ENCODE data around the gene CWF19L2. TPM values are rescaled to one million over a fixed set of nuclear protein-coding genes. Genes with fewer than 3 reads are reported as not detected.

The CWF19L2 gene
- polyA plus RNA-seq, 1 of the 3 experiments (the other 2 are of a cell fraction) = 0.74 TPM

DNA sequence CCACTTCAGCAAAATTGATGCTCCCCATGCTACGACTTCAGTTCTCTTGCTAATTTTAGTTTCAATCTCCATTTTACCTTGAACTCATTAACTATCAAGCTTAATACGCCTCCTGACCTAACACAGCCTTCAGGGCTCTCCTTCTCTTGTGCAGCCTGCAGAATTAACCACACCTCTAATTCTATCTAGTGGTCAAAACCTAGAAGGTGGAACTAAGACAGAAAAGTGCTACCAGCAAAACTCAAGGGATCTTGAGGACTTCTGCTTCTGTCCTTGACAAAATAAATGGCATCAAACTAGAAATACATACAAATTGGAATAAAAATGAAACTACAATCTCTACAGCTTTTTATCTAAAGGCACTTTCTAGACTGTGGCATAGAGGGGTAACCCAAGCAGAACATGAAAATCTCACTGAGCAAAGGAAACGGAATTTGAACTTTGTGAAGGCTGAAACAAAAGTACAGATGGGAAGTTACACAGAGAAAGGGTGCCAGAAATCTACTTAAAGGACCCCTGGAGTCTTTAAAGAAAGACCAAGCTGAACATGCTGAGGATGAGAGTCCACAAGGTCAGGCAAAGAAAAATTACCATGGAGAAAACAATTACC lies 10.7 kb downstream of the CWF19L2 start:
- WGBS (ENCODE audit: low lambda C conversion rate) = 95% methylated on average over 3 of the region's 3 CpGs
- POLR2A ChIA-PET = no interaction called here
- TF ChIP-seq, protein P1, sequence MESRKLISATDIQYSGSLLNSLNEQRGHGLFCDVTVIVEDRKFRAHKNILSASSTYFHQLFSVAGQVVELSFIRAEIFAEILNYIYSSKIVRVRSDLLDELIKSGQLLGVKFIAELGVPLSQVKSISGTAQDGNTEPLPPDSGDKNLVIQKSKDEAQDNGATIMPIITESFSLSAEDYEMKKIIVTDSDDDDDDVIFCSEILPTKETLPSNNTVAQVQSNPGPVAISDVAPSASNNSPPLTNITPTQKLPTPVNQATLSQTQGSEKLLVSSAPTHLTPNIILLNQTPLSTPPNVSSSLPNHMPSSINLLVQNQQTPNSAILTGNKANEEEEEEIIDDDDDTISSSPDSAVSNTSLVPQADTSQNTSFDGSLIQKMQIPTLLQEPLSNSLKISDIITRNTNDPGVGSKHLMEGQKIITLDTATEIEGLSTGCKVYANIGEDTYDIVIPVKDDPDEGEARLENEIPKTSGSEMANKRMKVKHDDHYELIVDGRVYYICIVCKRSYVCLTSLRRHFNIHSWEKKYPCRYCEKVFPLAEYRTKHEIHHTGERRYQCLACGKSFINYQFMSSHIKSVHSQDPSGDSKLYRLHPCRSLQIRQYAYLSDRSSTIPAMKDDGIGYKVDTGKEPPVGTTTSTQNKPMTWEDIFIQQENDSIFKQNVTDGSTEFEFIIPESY (IDR thresholded peaks at IDR 0.05; ENCODE audit: borderline replicate concordance, low read depth) = no peak
- TF ChIP-seq JUND (IDR thresholded peaks at IDR 0.05) (no peak), NRF1 (IDR thresholded peaks at IDR 0.05; ENCODE audit: low read depth, low read length) (no peak), MXI1 (IDR thresholded peaks at IDR 0.05; ENCODE audit: low read depth, low read length) (no peak), TCF12 (IDR thresholded peaks at IDR 0.05) (no peak), FOSL2 (IDR thresholded peaks at IDR 0.05; ENCODE audit: borderline replicate concordance, low read depth) (no peak), TAF1 (IDR thresholded peaks at IDR 0.05; ENCODE audit: borderline replicate concordance, low read depth, low read length) (no peak), POLR2AphosphoS5 (IDR thresholded peaks at IDR 0.05; ENCODE audit: low read depth, low read length) (no peak)
- TF ChIP-seq, protein P2, sequence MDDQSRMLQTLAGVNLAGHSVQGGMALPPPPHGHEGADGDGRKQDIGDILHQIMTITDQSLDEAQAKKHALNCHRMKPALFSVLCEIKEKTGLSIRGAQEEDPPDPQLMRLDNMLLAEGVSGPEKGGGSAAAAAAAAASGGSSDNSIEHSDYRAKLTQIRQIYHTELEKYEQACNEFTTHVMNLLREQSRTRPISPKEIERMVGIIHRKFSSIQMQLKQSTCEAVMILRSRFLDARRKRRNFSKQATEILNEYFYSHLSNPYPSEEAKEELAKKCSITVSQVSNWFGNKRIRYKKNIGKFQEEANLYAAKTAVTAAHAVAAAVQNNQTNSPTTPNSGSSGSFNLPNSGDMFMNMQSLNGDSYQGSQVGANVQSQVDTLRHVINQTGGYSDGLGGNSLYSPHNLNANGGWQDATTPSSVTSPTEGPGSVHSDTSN (IDR thresholded peaks at IDR 0.05) = no peak
- peaks cover 20 to 31% of the 10 kb centered on the region in 2 experiments for H3K36me3 ChIP-seq (replicated peaks in 1 of 2; ENCODE audit: control insufficient read depth in 1 of 2, insufficient read depth in 2 of 2, low read length in 1 of 2)
- peaks cover 35% of the 10 kb centered on the region for H3K79me2 ChIP-seq (ENCODE audit: insufficient read depth)
- no peaks in the 10 kb centered on the region for H3K9me2 ChIP-seq
- H3F3A ChIP-seq (replicated peaks; ENCODE audit: insufficient read depth) = no peaks in the 10 kb centered on the region
- H3K9ac ChIP-seq = no peak overlapping the region
- H3K4me2 ChIP-seq = no peak overlapping the region
- no peak overlapping the region for H3K4me3 ChIP-seq (ENCODE audit: low read depth in 2 of 2, low read length in 1 of 2)
- DNase-seq = no peak
- no peaks in the 10 kb centered on the region for H4K20me1 ChIP-seq (ENCODE audit: insufficient read depth)
- H3K9me3 ChIP-seq = no peaks in the 10 kb centered on the region
- no peaks in the 10 kb centered on the region; a peak in 1 of 4 replicates for H3K4me1 ChIP-seq (ENCODE audit: control insufficient read depth in 1 of 2, insufficient read depth in 2 of 2, low read depth in 1 of 2, low read length in 1 of 2)
- CTCF ChIA-PET = interaction anchor here (0.8 kb wide), 1 partner anchor 18 kb away, joined by 3 read pairs; no protein-coding TSS in a partner anchor
- H2AFZ ChIP-seq (ENCODE audit: low read depth) = no peak overlapping the region
- H3K27ac ChIP-seq (ENCODE audit: low read depth in 2 of 2, low read length in 1 of 2) = no peak overlapping the region
- H3K27me3 ChIP-seq (ENCODE audit: insufficient read depth) = no peaks in the 10 kb centered on the region

DNA sequence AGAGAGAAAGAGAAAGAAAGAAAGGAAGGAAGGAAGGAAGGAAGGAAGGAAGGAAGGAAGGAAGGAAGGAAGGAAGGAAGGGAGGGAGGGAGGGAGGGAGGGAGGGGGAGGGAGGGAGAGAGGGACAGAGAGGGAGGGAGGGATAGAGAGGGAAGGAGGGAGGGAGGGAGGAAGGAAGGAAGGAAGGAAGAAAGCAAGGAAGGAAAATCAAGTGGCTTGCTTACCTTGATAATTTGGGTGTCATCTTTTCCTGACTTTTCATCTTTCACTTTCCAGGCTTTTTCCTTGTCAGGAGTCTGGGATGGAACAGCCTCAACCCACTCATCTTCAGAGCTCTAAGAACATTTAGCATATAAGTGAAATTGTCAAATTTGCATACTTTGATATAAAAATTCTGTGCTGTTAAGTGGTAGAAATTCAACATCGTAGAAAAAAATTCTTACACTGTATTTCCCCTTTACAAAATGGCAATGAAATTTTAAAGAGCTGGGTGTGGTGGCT lies 14.9 kb downstream of the CWF19L2 start:
- CTCF ChIA-PET = interaction anchor here (1.5 kb wide), 1 partner anchor 14 kb away, joined by 4 read pairs; no protein-coding TSS in a partner anchor
- WGBS (ENCODE audit: low lambda C conversion rate) = 100% methylated on average over 1 of the region's 1 CpG
- POLR2A ChIA-PET = no interaction called here

More for the DNA sequence above, 14.9 kb downstream of the CWF19L2 start:
- no peak for DNase-seq
- Histone ChIP-seq H3K27ac (ENCODE audit: low read depth in 2 of 2, low read length in 1 of 2) (no peak overlapping the region), H4K20me1 (ENCODE audit: insufficient read depth) (no peaks in the 10 kb centered on the region), H3K4me3 (ENCODE audit: low read depth in 2 of 2, low read length in 1 of 2) (no peak overlapping the region), H3F3A (replicated peaks; ENCODE audit: insufficient read depth) (no peaks in the 10 kb centered on the region), H3K36me3 (replicated peaks in 1 of 2; ENCODE audit: control insufficient read depth in 1 of 2, insufficient read depth in 2 of 2, low read length in 1 of 2) (peaks cover 31 to 39% of the 10 kb centered on the region in 2 experiments), H3K9ac (no peak overlapping the region), H3K4me1 (ENCODE audit: control insufficient read depth in 1 of 2, insufficient read depth in 2 of 2, low read depth in 1 of 2, low read length in 1 of 2) (no peaks in the 10 kb centered on the region), H3K9me2 (no peaks in the 10 kb centered on the region), H3K4me2 (no peak overlapping the region), H3K9me3 (no peaks in the 10 kb centered on the region), H2AFZ (ENCODE audit: low read depth) (no peak overlapping the region), H3K27me3 (ENCODE audit: insufficient read depth) (no peaks in the 10 kb centered on the region), H3K79me2 (ENCODE audit: insufficient read depth) (peaks cover 19% of the 10 kb centered on the region; the same call in 1 of the 2 replicates)
- TF ChIP-seq, protein P3, sequence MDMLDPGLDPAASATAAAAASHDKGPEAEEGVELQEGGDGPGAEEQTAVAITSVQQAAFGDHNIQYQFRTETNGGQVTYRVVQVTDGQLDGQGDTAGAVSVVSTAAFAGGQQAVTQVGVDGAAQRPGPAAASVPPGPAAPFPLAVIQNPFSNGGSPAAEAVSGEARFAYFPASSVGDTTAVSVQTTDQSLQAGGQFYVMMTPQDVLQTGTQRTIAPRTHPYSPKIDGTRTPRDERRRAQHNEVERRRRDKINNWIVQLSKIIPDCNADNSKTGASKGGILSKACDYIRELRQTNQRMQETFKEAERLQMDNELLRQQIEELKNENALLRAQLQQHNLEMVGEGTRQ (IDR thresholded peaks at IDR 0.05; ENCODE audit: borderline replicate concordance, low read depth, low read length) = no peak
- TF ChIP-seq MEF2A (IDR thresholded peaks at IDR 0.05; ENCODE audit: borderline replicate concordance, low read depth) (no peak), TEAD4 (IDR thresholded peaks at IDR 0.05; ENCODE audit: borderline replicate concordance, insufficient read depth) (no peak), RCOR1 (IDR thresholded peaks at IDR 0.05; ENCODE audit: low read length) (no peak), NRF1 (IDR thresholded peaks at IDR 0.05; ENCODE audit: low read depth, low read length) (no peak), SIN3A (IDR thresholded peaks at IDR 0.05; ENCODE audit: borderline replicate concordance, low read depth, low read length) (no peak), YY1 (IDR thresholded peaks at IDR 0.05; ENCODE audit: low read depth) (no peak), NFIC (IDR thresholded peaks at IDR 0.05; ENCODE audit: borderline replicate concordance) (no peak), EZH2phosphoT487 (IDR thresholded peaks at IDR 0.05; ENCODE audit: borderline replicate concordance, low read depth) (no peak), CHD2 (IDR thresholded peaks at IDR 0.05; ENCODE audit: low read length, partially characterized antibody) (no peak), TAF1 (IDR thresholded peaks at IDR 0.05; ENCODE audit: borderline replicate concordance, low read depth, low read length) (no peak), POLR2AphosphoS5 (IDR thresholded peaks at IDR 0.05; ENCODE audit: low read depth, low read length) (no peak), RFX5 (IDR thresholded peaks at IDR 0.05; ENCODE audit: low read length) (no peak)
- TF ChIP-seq, protein P1 (IDR thresholded peaks at IDR 0.05; ENCODE audit: borderline replicate concordance, low read depth) = no peak
- TF ChIP-seq, protein P4, sequence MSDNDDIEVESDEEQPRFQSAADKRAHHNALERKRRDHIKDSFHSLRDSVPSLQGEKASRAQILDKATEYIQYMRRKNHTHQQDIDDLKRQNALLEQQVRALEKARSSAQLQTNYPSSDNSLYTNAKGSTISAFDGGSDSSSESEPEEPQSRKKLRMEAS (IDR thresholded peaks at IDR 0.05; ENCODE audit: low read depth) = no peak

Measured in SK-N-SH (cell line).